Measurements from ENCODE around the gene PPIL4. TPM values are rescaled to one million over a fixed set of nuclear protein-coding genes. Genes with fewer than 3 reads are reported as not detected.

Gene PPIL4
- total and polyA plus RNA-seq, 2 donors (not counting 1 experiment from before 2014, with no cell fraction given), result 3.1 to 34.3 TPM

DNA sequence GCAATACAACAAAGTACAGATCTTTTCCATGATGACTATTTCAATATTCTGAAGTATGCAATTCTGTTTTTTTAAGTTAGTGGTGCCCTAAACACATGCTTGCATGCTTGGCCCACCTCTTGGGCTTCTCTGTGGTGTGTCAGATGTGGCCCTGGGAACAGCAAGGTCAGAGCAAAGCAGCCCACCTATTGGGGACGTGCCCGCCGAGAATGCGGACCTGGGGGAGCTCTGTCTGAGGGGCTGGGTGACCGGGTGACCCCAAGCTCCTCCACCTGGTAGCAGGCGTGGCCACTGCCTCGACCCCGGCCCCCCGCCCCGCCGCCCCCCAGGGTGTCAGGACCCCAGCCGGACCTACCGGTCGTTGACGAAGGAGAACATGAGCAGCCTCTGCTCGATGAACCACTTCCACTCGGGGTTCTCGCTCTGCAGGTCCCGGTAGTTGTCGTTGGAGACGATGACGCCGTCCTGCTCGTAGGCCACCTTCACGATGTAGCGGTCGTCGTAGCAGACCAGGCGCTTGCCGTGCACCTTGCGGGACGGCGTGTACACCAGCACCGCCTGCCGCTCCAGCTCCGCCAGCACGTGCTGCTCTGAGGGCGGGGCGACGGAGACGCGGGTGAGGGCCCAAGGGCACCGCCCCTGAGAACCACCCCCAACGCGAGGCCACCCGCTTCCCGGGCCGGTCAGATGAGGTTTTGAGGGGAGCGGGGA, 89.4 kb downstream of the PPIL4 start:
- peaks cover 0 to 6% (median 0%) of the 10 kb centered on the region in 3 donors for H3K9me3 ChIP-seq (ENCODE audit: control extremely low read depth in 1 of 3, control insufficient read depth in 2 of 3, insufficient read depth in 1 of 3, low read length in 2 of 3)
- no peak overlapping the region for H3K27ac Mint-ChIP-seq
- WGBS (ENCODE audit: insufficient coverage), result 98% methylated on average over 45 of the region's 49 CpGs

More for the DNA sequence above, 89.4 kb downstream of the PPIL4 start:
- DNase-seq (no peak), ATAC-seq (ENCODE audit: low read depth) (no peak)
- Histone ChIP-seq H3K4me3 (ENCODE audit: control extremely low read depth in 1 of 5, extremely low read depth in 1 of 5, insufficient read depth in 1 of 5, low read depth in 2 of 5, low read length in 4 of 5) (no peak overlapping the region), H4K20me1 (ENCODE audit: control insufficient read depth, insufficient read depth, low read length, poor library complexity, severe bottlenecking) (peaks cover 33% of the 10 kb centered on the region), H3K79me2 (ENCODE audit: control insufficient read depth, insufficient read depth, low read length) (peaks cover 53% of the 10 kb centered on the region), H3K4me2 (replicated peaks; ENCODE audit: low read depth, low read length, poor library complexity, severe bottlenecking) (no peak overlapping the region), H3K4me1 (ENCODE audit: control insufficient read depth in 2 of 2, insufficient read depth in 2 of 2, low read length in 2 of 2) (no peaks in the 10 kb centered on the region), H3K9ac (ENCODE audit: low read length) (no peak overlapping the region), H3K27me3 (replicated peaks in 1 of 4; ENCODE audit: control extremely low read depth in 1 of 4, control insufficient read depth in 3 of 4, insufficient read depth in 4 of 4, low read length in 3 of 4) (no peaks in the 10 kb centered on the region), H3K27ac (ENCODE audit: low read length in 2 of 2) (no peak overlapping the region), H2AFZ (ENCODE audit: insufficient read depth, low read depth, low read length, poor library complexity, severe bottlenecking) (no peak overlapping the region), H3K36me3 (replicated peaks in 1 of 2; ENCODE audit: control extremely low read depth in 1 of 2, control insufficient read depth in 1 of 2, extremely low read depth in 1 of 2, insufficient read depth in 2 of 2, low read length in 1 of 2) (peaks cover 10 to 94% of the 10 kb centered on the region in 2 experiments)
- ChIA-PET POLR2A (interaction anchor here (0.7 kb wide), 1 partner anchor 67 kb away, joined by 3 read pairs; no protein-coding TSS in a partner anchor), CTCF (interaction anchor here (0.7 to 3.5 kb wide), 4 partner anchors 10 to 1004 kb away, joined by 3 to 14 read pairs (median 5); no protein-coding TSS in a partner anchor)
- intact Hi-C loops (cut with micrococcal nuclease), result no loop called here
- H3K4me3 Mint-ChIP-seq, result no peak overlapping the region
- no peak for TF ChIP-seq EZH2 (IDR thresholded peaks at IDR 0.05; ENCODE audit: borderline replicate concordance, insufficient read depth, low read depth, low read length, poor library complexity, severe bottlenecking)
- TF ChIP-seq, protein P1, sequence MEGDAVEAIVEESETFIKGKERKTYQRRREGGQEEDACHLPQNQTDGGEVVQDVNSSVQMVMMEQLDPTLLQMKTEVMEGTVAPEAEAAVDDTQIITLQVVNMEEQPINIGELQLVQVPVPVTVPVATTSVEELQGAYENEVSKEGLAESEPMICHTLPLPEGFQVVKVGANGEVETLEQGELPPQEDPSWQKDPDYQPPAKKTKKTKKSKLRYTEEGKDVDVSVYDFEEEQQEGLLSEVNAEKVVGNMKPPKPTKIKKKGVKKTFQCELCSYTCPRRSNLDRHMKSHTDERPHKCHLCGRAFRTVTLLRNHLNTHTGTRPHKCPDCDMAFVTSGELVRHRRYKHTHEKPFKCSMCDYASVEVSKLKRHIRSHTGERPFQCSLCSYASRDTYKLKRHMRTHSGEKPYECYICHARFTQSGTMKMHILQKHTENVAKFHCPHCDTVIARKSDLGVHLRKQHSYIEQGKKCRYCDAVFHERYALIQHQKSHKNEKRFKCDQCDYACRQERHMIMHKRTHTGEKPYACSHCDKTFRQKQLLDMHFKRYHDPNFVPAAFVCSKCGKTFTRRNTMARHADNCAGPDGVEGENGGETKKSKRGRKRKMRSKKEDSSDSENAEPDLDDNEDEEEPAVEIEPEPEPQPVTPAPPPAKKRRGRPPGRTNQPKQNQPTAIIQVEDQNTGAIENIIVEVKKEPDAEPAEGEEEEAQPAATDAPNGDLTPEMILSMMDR (IDR thresholded peaks at IDR 0.05), result no peak
- H3K27me3 Mint-ChIP-seq, result no peaks in the 10 kb centered on the region
- no peaks in the 10 kb centered on the region for H3K9me3 Mint-ChIP-seq (ENCODE audit: insufficient read depth)
- H3K4me1 Mint-ChIP-seq, result peaks cover 12% of the 10 kb centered on the region

Data from B cell (primary cell).